Epithelial cell of proximal tubule (primary cell): Measurements from ENCODE around the gene PYCARD. TPM values are rescaled to one million over a fixed set of nuclear protein-coding genes. Genes with fewer than 3 reads are reported as not detected.
"Not testable (repeated sequence)": the region's sequence is repeated elsewhere in the genome, so short reads cannot be mapped to it uniquely, and the experiment has no call there.

ENCODE experiments used
- DNase-seq: peaks from one replicate; pipeline ENCODE4 v3.0.0-alpha.2; 2011; ENCODE audit warnings: low read depth
- H3K4me3 ChIP-seq: 2 replicates; pipeline ENCODE4 v1.5.1; 2011; ENCODE audit warnings: low read depth, mild to moderate bottlenecking, low read length
- total RNA-seq: library from RNA; depleted of rRNA; stranded (reverse); fragments of >200 nt; gene quantifications from 2 replicates; pipeline ENCODE4 v1.2.3, GENCODE V29; 2015
- TF ChIP-seq, protein P1 (sequence below): conservative IDR thresholded peaks from 2 replicates; pipeline ENCODE4 v1.5.1; 2012; ENCODE audit warnings: low read depth, mild to moderate bottlenecking, low read length

PYCARD gene
- total RNA-seq, 1 donor from 2014 or later, result 43.5 TPM

DNA sequence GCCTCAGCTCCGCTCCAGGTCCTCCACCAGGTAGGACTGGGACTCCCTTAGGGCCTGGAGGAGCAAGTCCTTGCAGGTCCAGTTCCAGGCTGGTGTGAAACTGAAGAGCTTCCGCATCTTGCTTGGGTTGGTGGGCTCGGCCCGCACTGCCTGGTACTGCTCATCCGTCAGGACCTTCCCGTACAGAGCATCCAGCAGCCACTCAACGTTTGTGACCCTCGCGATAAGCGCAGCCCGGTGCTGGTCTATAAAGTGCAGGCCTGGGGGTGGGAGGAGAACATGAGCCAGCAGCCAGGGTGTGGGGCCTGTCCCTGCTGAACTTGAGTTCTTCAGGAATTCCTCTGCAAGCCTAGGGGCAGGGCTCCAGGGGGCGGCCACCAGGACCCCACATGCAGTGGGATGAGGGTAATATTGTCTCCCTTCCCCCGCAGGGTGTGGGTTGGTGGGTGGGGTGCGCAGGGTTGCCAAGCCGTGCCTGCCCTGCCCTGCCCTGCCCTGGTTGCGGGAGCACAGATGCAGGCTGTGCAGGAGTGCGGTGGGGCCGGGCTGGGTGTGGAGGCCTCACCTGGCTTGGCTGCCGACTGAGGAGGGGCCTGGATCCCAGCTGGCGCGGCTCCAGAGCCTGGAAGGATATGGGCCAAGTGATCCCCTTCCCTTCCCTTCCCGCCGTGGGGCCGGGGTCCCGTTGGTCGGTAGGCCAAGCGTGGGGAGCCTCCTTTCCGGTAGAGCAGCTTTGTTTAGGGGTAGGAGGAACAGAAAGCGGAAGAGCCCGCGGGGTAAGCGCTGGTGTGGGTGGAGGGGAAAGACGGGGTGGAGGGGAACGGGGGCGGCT, 762 bp downstream of the PYCARD start:
- TF ChIP-seq, protein P1, sequence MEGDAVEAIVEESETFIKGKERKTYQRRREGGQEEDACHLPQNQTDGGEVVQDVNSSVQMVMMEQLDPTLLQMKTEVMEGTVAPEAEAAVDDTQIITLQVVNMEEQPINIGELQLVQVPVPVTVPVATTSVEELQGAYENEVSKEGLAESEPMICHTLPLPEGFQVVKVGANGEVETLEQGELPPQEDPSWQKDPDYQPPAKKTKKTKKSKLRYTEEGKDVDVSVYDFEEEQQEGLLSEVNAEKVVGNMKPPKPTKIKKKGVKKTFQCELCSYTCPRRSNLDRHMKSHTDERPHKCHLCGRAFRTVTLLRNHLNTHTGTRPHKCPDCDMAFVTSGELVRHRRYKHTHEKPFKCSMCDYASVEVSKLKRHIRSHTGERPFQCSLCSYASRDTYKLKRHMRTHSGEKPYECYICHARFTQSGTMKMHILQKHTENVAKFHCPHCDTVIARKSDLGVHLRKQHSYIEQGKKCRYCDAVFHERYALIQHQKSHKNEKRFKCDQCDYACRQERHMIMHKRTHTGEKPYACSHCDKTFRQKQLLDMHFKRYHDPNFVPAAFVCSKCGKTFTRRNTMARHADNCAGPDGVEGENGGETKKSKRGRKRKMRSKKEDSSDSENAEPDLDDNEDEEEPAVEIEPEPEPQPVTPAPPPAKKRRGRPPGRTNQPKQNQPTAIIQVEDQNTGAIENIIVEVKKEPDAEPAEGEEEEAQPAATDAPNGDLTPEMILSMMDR, result no peak
- DNase-seq, result no peak
- H3K4me3 ChIP-seq, result peak overlapping the region; percentile 63

DNA sequence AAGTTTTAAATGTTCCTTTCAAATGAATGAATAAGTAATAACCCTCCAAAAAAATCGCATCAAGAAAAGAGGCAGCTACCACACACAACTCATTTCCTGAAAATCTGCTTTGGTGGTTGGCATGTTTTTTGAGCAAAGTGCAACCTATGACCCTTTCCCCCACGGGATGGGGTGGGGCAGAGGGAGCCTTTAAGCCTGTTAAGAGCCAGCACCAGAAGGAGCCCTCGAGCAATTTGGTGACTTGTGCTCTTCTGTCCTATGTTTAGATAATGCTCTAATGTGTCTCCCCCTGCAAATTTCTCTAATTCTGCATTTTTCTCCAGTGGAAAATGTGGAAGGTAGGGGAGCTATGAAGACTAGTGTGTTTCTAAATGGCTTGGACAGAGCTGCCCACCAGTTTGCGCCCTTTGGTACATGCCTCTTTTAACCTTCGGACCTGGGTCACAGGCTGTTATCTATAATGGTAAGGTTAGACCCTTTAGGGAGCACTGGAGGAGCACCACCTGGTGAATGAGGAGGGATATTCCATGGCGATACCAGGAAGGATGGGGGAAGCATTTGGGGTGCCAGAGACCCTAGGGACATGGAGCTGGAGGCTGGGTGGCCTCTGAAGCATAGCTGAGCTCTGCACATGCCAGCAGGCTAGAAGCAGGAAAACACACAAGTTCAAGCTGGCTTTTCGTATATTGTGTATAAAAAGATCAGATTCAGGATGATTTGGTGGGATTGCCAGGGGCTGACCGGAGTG, 1.6 kb downstream of the PYCARD start:
- TF ChIP-seq, protein P1, result no peak
- no peak for DNase-seq
- H3K4me3 ChIP-seq, result no peak overlapping the region

DNA sequence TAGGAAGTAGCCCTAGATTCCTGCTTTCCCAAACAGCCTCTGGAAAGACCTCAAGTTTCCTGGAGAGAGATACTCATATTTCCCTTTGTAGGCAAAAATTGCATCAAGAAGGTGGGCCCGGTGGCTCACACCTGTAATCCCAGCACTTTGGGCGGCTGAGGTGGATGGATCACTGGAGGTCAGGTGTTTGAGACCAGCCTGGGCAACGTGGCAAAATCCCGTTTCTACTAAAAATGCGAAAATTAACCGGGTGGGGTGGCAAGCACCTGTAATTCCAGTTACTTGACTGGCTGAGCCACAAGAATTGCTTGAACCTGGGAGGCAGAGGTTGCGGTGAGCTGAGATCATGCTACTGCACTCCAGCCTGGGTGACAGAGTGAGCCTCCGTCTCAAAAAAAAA, 2.4 kb downstream of the PYCARD start:
- not testable (repeated sequence) for H3K4me3 ChIP-seq, DNase-seq

DNA sequence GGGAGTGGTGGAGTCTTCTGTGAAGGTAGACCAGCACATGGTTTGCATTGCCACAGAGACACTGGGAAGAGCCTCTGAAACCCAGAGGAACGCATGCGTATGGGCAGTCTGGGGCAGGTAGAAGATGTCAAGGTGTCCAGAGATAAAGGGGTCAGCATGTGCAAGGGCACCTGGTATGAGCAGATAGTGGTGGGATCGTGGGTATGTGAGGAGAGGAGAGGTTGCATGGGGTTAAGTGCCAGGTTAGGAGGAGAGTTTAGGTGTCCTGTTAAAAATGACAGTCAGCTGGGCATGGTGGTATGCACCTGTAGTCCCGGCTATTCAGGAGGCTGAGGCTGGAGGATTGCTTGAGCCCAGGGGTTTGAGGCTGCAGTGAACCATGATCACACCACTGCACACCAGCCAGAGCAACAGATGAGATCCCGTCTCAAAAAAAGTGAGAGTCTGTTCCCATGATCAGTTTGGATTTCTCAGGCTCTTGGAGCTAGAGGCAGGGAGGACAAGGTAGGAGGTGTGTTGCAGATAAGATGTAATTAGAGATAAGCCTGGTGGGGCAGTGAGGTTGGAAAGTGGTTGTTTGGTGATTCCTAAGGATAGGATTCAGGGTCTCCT, 3.0 kb downstream of the PYCARD start:
- TF ChIP-seq, protein P1, result no peak
- no peak overlapping the region for H3K4me3 ChIP-seq
- DNase-seq, result no peak

DNA sequence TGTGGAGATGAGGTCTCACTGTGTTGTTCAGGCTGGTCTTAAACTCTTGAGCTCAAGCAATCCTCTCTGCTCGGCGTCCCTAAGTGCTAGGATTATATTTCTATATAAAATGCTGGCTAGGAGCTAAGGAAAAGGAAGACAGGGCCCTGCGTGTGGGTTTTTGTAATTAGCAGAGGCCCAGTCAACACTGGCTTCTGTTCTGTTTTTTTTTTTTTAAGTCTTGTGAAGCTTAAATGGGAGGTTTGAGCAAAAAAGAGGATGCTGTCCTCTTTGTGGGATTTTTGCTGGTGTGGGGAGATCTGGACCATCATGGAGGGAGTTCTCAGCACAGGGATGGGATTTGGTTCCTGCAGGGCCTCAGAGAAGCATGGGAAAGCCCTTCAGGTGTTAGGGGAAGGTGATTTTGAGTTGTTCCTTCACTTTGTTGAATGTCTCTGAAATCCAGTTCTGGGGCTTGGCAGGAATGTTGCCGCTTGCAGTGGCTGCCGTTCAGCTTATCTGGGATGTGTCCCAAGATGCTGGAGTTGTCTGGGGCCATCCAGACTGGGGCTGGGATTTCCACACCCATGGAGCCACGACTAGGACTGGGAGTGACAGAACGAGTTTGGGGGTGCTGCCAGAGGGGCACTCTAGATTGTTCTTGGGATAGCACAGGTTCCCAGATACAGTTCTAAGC, 4.2 kb downstream of the PYCARD start:
- DNase-seq, result no peak
- H3K4me3 ChIP-seq, result no peak overlapping the region
- TF ChIP-seq, protein P1, result no peak

DNA sequence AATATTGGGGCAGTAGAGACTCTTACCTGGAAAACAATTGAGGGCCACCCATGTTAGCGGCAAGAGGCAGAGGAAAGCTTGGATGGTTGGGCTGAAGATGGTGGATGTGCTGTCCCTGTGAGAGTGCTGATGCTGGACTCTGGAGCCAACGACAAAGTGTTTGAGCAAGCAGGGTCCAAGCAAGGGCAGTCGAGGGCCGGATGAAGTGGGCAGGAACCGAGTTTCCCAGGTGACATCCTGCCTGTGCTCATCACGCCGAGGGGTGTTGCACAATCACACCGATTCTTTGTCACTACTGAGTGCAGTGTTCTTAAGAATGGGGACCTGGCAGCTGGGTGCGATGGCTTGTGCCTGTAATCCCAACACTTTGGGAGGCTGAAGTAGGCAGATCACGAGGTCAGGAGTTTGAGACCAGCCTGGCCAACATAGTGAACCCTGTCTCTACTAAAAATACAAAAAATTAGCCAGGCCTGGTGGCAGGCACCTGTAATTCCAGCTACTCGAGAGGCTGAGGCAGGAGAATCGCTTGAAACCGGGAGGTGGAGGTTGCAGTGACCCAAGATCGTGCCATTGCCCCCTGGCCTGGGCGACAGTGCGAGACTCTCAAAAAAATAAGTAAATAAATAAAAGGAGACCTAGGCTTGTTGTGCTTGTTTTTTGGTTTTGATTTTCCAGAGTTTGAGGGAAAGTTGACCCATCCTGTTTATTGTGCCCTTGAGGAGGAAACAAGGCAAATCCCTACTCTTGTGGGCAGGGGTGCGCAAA, 6.1 kb downstream of the PYCARD start:
- H3K4me3 ChIP-seq, result no peak overlapping the region
- DNase-seq, result no peak
- TF ChIP-seq, protein P1, result no peak

DNA sequence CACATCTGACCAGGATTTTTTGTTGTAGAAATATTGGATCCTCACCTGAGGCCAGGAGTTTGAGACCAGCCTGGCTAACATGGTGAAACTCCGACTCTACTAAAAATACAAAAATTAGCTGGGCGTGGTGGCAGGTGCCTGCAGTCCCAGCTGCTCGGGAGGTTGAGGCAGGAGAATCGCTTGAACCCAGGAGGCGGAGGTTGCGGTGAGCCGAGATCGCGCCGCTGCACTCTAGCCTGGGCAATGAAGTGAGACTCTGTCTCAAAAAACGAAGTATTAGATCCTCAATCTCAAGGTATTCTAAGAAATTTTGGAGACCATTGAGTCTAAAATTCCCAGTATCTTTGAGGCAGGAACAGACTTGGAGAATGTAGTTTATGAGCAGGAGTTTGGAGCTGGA, 6.7 kb downstream of the PYCARD start:
- not testable (repeated sequence) for DNase-seq, H3K4me3 ChIP-seq
